GM13977 (cell line): ENCODE data around the gene SOX5.

Experiments
- DNase-seq: peaks from one replicate; pipeline ENCODE4 v3.0.0; 2012; ENCODE audit warnings: low spot score
- in situ Hi-C: fragments of 300-500 bp; cut with MboI; formaldehyde crosslinking; loops from one replicate; pipeline ENCODE4 v1.12.0; 2022; ENCODE audit warnings: low sequenced_read_pairs, low pct_unique_long_range_greater_than_20kb, mixed read lengths, inconsistent platforms; ENCODE audit not compliant: unreplicated experiment
- TF ChIP-seq, protein P1 (sequence below): IDR thresholded peaks from 2 replicates; pipeline ENCODE4 v1.5.1; 2012; ENCODE audit warnings: mild to moderate bottlenecking, control low read depth; ENCODE audit not compliant: insufficient read depth; ENCODE audit errors: extremely low read depth, missing control alignments

The SOX5 gene

GRCh38 chr12:23543767-23544166 lies 405.7 kb downstream of the SOX5 start:
- TF ChIP-seq, protein P1, sequence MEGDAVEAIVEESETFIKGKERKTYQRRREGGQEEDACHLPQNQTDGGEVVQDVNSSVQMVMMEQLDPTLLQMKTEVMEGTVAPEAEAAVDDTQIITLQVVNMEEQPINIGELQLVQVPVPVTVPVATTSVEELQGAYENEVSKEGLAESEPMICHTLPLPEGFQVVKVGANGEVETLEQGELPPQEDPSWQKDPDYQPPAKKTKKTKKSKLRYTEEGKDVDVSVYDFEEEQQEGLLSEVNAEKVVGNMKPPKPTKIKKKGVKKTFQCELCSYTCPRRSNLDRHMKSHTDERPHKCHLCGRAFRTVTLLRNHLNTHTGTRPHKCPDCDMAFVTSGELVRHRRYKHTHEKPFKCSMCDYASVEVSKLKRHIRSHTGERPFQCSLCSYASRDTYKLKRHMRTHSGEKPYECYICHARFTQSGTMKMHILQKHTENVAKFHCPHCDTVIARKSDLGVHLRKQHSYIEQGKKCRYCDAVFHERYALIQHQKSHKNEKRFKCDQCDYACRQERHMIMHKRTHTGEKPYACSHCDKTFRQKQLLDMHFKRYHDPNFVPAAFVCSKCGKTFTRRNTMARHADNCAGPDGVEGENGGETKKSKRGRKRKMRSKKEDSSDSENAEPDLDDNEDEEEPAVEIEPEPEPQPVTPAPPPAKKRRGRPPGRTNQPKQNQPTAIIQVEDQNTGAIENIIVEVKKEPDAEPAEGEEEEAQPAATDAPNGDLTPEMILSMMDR, result no peak
- in situ Hi-C loops, result no loop called here
- no peak for DNase-seq

GRCh38 chr12:23542187-23542586 lies 407.3 kb downstream of the SOX5 start:
- in situ Hi-C loops, result no loop called here
- TF ChIP-seq, protein P1, result no peak
- no peak for DNase-seq

DNA sequence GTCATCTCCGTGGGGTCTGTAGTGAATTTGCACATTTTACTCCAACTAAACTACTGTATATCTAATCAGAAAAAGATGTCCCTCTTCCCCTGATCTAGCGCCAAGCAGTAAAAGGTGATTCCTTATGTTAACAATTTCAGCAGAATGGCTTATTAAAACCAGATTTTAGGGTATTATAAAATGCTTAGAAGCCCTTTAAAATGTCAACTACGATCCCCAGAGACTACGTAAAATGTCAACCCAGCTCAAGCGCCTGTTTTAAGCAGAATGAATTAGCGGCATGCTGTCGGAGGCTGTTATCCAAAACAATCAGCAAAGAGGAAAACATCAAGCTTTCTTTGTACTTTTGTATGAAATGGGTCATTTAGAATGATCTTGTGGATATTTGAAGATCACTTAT lies 408.9 kb downstream of the SOX5 start:
- DNase-seq, result no peak
- in situ Hi-C loops, result no loop called here
- TF ChIP-seq, protein P1, result no peak

DNA sequence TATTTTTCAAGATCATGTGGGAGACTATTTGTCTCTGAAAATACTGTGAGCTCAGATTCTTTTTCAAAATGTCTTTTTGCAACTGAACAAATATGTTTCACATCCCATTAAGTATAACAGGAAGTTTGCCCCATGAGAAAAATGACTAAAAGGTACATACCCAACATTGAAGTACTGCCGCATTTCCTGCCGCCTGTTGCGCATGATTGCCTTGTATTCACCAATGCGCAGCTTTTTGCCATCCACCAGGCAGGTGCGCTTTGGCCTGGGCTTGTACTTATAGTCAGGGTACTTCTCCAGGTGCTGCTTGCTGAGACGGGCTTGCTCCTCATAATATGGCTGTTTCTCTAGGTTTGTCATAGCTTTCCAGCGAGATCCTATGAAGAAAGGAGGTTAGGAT lies 413.2 kb downstream of the SOX5 start:
- DNase-seq, result no peak
- in situ Hi-C loops, result no loop called here

DNA sequence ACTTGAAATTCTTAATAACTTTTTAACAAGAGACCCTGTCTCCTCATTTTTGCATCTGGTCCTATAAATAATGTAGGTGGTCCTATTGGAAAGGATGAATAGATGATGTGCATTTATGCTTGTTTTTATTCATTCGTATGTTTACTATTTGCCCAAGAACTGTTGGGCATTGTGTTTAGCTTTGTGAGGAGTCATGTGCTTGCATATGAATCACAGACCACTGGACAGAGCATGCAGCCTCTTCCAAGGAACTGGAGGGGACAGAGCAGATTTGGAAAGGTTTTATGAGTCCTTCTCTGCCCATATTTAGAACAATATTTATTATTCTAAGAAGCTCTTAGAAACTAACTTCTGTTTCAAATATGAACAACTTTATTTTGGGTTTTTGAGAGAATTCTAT lies 414.0 kb downstream of the SOX5 start:
- TF ChIP-seq, protein P1, result no peak
- in situ Hi-C loops, result no loop called here
- DNase-seq, result no peak

More for the DNA sequence above, 413.2 kb downstream of the SOX5 start:
- TF ChIP-seq, protein P1, result no peak

DNA sequence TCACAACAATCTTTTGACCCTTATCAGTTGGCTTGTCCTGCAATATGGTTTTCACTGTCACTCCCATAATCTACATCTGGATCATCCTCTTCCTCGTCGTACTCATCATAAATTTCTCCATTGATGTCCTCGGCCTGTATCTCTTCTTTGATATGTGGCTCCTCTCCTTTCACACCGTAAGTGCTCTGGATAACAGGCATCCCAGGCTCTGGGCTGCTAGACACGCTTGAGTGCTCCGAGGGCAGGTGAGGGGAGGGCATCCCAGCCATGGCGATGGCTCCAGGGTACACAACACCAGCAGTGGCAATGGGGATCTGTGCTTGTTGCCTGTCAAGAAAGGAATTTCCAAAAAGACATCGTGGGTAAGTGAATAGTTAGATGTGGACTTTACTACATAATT lies 415.3 kb downstream of the SOX5 start:
- DNase-seq, result no peak
- TF ChIP-seq, protein P1, result no peak
- in situ Hi-C loops, result no loop called here

DNA sequence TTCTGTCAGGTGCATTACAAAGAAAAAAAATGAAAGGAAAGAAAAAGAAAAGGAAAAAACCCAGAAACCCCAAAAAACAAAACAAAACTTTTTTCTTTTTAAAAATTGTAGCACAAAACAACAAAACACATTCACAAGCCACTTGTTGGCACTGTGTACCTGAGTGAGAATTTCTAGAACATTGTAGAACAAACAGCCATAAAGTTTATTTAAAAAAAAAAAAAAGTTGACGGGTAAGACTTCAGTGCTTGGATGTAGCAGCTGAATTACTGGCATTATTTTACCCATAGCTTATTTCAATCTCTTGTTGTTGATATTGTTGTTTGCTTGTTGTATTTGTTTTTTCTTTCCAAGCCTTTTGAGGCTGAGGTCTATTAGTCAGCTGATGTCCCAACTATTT lies 415.8 kb downstream of the SOX5 start:
- TF ChIP-seq, protein P1, result no peak
- in situ Hi-C loops, result no loop called here
- DNase-seq, result no peak
